Parathyroid adenoma (tissue), 2 donors: ENCODE measurements around the gene RNU7-1.

Source experiments
- H2AFZ ChIP-seq: fragments of 300-600 bp; sonication (generic); one replicate; pipeline ENCODE4 v1.7.0; 2017; ENCODE audit warnings: antibody characterized with exemption, mild to moderate bottlenecking
- H3K27ac ChIP-seq: fragments of 300-600 bp; sonication (generic); one replicate; pipeline ENCODE4 v1.7.0; 2017
- H3K27me3 ChIP-seq: fragments of 300-600 bp; sonication (generic); one replicate; pipeline ENCODE4 v1.7.0; 2017; ENCODE audit warnings: low read length; ENCODE audit not compliant: control insufficient read depth, insufficient read depth
- H3K36me3 ChIP-seq: fragments of 300-600 bp; sonication (generic); one replicate; pipeline ENCODE4 v1.7.0; 2017; ENCODE audit warnings: low read length; ENCODE audit not compliant: control insufficient read depth, insufficient read depth
- H3K4me1 ChIP-seq: fragments of 300-600 bp; sonication (generic); one replicate; pipeline ENCODE4 v1.7.0; 2017; ENCODE audit warnings: control low read depth
- H3K4me2 ChIP-seq: fragments of 300-600 bp; sonication (generic); one replicate; pipeline ENCODE4 v1.7.0; 2017; ENCODE audit warnings: low read length
- H3K4me3 ChIP-seq: fragments of 300-600 bp; sonication (generic); one replicate; pipeline ENCODE4 v1.7.0; 2017; ENCODE audit warnings: low read depth, low read length
- H3K79me2 ChIP-seq: fragments of 300-600 bp; sonication (generic); one replicate; pipeline ENCODE4 v1.7.0; 2017; ENCODE audit warnings: control low read depth
- H3K9ac ChIP-seq: fragments of 300-600 bp; sonication (generic); one replicate; pipeline ENCODE4 v1.7.0; 2017; ENCODE audit warnings: mild to moderate bottlenecking
- H3K9me3 ChIP-seq: fragments of 300-600 bp; sonication (generic); one replicate; pipeline ENCODE4 v1.7.0; 2017; ENCODE audit warnings: low read length; ENCODE audit not compliant: control insufficient read depth
- TF ChIP-seq, protein P1 (sequence below): fragments of 300-600 bp; sonication (generic); IDR thresholded peaks from one replicate; pipeline ENCODE4 v1.7.0; 2017; ENCODE audit warnings: antibody characterized with exemption, mild to moderate bottlenecking
- donor health status: primary hyperparathyroidism.

Gene RNU7-1

DNA sequence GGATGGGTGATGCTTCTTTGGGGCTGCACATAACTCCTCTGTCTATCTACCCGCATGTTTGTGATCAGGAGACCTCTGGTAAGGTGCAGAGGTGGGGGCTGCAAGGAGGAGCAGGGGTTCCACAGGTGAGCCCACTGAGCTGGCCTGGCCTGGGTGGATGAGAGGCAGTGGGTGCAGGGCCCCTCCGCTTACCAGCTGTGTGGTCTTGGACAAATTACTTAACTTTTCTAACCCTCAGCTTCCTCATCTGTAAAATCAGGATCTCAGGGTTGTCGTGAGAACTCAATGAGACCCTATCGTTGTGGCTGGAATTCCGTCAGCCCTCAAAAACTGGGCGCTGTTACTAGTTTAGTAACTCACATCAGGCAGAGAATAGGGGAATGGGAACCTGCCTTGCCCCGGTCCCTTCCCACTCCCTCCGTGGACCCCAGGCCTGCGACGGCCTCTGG lies 15.0 kb downstream of the RNU7-1 start:
- Histone ChIP-seq H3K79me2 (peaks cover 5% of the 10 kb centered on the region), H3K4me1 (peaks cover 21% of the 10 kb centered on the region), H3K36me3 (no peaks in the 10 kb centered on the region), H3K4me3 (no peak overlapping the region), H2AFZ (no peak overlapping the region), H3K9me3 (no peaks in the 10 kb centered on the region), H3K27ac (peak overlapping the region; percentile 51), H3K27me3 (no peaks in the 10 kb centered on the region), H3K4me2 (no peak overlapping the region), H3K9ac (no peak overlapping the region)
- TF ChIP-seq, protein P1, sequence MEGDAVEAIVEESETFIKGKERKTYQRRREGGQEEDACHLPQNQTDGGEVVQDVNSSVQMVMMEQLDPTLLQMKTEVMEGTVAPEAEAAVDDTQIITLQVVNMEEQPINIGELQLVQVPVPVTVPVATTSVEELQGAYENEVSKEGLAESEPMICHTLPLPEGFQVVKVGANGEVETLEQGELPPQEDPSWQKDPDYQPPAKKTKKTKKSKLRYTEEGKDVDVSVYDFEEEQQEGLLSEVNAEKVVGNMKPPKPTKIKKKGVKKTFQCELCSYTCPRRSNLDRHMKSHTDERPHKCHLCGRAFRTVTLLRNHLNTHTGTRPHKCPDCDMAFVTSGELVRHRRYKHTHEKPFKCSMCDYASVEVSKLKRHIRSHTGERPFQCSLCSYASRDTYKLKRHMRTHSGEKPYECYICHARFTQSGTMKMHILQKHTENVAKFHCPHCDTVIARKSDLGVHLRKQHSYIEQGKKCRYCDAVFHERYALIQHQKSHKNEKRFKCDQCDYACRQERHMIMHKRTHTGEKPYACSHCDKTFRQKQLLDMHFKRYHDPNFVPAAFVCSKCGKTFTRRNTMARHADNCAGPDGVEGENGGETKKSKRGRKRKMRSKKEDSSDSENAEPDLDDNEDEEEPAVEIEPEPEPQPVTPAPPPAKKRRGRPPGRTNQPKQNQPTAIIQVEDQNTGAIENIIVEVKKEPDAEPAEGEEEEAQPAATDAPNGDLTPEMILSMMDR: no peak

DNA sequence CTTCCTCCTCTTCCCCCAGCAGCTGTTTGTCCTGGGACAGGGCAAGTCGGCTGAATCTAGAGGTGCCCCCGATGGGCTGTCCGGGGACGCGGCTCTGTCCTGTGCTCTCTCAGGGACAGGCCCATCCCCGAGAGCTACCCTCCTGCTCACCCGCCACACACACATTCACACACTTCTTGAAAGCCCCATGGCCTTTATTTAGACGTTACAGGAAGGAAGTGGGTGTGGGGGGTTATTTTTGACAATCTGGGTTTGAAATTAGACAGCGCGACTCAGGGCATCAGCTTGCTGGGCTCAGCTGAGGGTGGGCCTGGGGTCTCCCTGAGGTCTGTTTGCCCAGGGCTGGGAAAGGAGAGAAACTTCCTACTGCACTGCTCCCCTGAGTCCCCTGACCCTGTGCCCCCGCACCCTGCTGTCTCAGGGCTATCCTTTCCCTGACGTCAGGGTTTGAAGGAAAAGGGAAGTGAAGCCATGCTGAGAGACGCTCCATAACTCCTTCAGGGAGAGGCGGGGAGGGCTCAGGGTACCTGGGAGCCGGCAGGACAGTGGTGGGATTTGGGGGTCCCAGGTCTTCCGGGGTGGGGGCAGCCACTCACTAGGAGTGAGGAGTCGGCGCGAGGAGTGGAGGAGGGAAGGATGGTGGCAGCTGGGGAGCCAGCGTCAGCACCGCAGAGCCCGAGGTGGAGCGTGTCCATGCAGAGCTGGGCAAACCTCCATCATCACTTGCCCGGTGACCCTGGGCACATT lies 15.6 kb downstream of the RNU7-1 start:
- Histone ChIP-seq H3K4me3 (no peak overlapping the region), H3K9me3 (no peaks in the 10 kb centered on the region), H3K4me1 (peaks cover 21% of the 10 kb centered on the region), H3K4me2 (peak overlapping the region; percentile 8), H3K9ac (no peak overlapping the region), H2AFZ (no peak overlapping the region), H3K27me3 (no peaks in the 10 kb centered on the region), H3K79me2 (peaks cover 11% of the 10 kb centered on the region), H3K36me3 (no peaks in the 10 kb centered on the region), H3K27ac (peak overlapping the region; percentile 51)
- TF ChIP-seq, protein P1: no peak

DNA sequence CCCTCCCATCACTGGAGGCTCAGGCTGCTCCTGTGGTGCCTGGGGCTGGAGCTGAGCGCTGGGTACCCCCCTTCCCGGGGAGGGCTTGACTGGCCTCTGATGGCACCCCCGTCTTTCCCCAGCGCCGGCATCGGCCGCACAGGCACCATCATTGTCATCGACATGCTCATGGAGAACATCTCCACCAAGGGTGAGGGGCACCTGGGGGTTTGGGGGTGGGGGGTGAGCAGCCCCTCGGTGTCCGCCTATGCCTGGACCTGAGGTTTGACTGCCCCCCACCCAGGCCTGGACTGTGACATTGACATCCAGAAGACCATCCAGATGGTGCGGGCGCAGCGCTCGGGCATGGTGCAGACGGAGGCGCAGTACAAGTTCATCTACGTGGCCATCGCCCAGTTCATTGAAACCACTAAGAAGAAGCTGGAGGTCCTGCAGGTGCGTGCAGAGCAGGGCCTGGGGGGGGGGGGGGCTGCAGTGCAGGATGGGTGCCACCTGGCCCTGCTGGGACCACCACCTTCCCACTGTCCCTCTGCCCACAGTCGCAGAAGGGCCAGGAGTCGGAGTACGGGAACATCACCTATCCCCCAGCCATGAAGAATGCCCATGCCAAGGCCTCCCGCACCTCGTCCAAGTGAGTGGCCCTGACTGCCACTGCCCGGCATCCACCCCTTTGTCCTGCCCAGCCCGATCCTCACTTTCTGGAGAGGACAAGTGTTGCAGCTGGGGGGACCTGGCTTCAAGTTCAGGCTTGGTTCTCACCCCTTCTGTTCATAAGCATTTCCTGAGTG lies 16.4 kb downstream of the RNU7-1 start:
- Histone ChIP-seq H3K79me2 (peaks cover 18% of the 10 kb centered on the region), H3K4me2 (no peak overlapping the region), H3K9ac (no peak overlapping the region), H3K9me3 (no peaks in the 10 kb centered on the region), H3K4me1 (peaks cover 29% of the 10 kb centered on the region), H3K36me3 (no peaks in the 10 kb centered on the region), H3K27ac (peak overlapping the region; percentile 51), H2AFZ (no peak overlapping the region), H3K4me3 (no peak overlapping the region), H3K27me3 (no peaks in the 10 kb centered on the region)
- TF ChIP-seq, protein P1: no peak

GRCh38 chr12:6960593-6961277 lies 17.1 kb downstream of the RNU7-1 start:
- peak overlapping the region; percentile 99 for H3K4me3 ChIP-seq
- H2AFZ ChIP-seq: no peak overlapping the region
- H3K9me3 ChIP-seq: no peaks in the 10 kb centered on the region
- H3K27me3 ChIP-seq: no peaks in the 10 kb centered on the region
- H3K4me1 ChIP-seq: peaks cover 34% of the 10 kb centered on the region
- peak overlapping the region; percentile 98 for H3K27ac ChIP-seq
- TF ChIP-seq, protein P1: no peak
- H3K36me3 ChIP-seq: no peaks in the 10 kb centered on the region
- H3K79me2 ChIP-seq: peaks cover 23% of the 10 kb centered on the region
- no peak overlapping the region for H3K9ac ChIP-seq
- peak overlapping the region; percentile 82 for H3K4me2 ChIP-seq
